ENCODE measurements around the gene NAB2. TPM values are rescaled to one million over a fixed set of nuclear protein-coding genes. Genes with fewer than 3 reads are reported as not detected.

Gene NAB2
- total and polyA plus RNA-seq, 10 of the 15 experiments (the other 5 are each of a cell fraction or from before 2014, with no cell fraction given), result 0.35 to 35.2 (median 15.3) TPM

DNA sequence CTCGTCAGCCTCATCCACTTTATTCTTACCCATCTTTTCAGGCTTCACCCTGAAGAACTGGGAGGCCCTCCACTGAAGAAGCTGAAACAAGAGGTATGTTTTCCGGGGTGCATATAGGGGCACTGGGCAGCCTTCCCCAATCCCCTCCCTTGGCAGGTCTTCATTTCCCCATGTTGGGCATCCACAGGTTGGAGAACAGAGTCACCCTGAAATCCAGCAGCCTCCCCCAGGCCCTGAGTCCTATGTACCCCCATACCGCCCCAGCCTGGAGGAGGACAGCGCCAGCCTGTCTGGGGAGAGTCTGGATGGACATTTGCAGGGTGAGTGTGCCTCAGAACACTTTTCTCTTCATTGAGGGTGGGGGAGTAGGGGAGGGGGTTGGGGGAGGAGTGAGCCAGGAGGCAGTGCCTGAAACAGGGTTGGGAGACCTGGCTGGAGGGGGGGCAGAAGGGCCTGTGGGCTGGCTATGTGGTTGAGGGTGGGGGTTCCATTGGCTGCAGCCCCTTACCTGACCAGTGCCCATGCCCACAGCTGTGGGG lies 4.0 kb downstream of the NAB2 start:
- BruUV-seq (replicated peaks), result no TSS peak
- peaks cover 17 to 21% of the 10 kb centered on the region in 2 experiments for H3K36me3 ChIP-seq (ENCODE audit: control insufficient read depth in 2 of 2, insufficient read depth in 2 of 2, low read length in 1 of 2)
- intact Hi-C loops (cut with micrococcal nuclease; ENCODE audit: unreplicated experiment), result loop anchor here (1.0 kb wide), 2 partner anchors 18 to 24 kb away; partner anchors contain the start of gene STAT6
- DNase-seq (ENCODE audit: low read depth, low spot score), result no peak
- RAD21 ChIA-PET (ENCODE audit: unreplicated experiment), result interaction anchor here (1.0 to 8.8 kb wide), 11 partner anchors 11 to 387 kb away, joined by 3 to 199 read pairs (median 5); partner anchors contain the start of genes ARHGAP9, NEMP1, SHMT2 and STAT6
- no peak for FAIRE-seq
- no peaks in the 10 kb centered on the region for H3K27me3 ChIP-seq (replicated peaks in 1 of 2; ENCODE audit: control insufficient read depth in 2 of 2, insufficient read depth in 2 of 2, low read length in 1 of 2)
- no peak overlapping the region for H2AFZ ChIP-seq (ENCODE audit: control insufficient read depth, low read depth, low read length)
- peak overlapping the region; percentile 75; the same call in 1 of the 2 replicates for H3K4me3 ChIP-seq
- peak overlapping the region; percentile 84 for H3K27ac ChIP-seq (ENCODE audit: control insufficient read depth, insufficient read depth)
- peaks cover 34% of the 10 kb centered on the region for H3K79me2 ChIP-seq (ENCODE audit: control insufficient read depth, insufficient read depth, low read length)
- TF ChIP-seq ZBTB33 (IDR thresholded peaks at IDR 0.05) (no peak), NR2F1 (conservative IDR thresholded peaks at IDR 0.05) (0 out of 2 replicates have a peak, but pooled peaks have one; percentile 19), HDAC6 (IDR thresholded peaks at IDR 0.05; ENCODE audit: unreplicated experiment) (no peak), CHD2 (IDR thresholded peaks at IDR 0.05; ENCODE audit: borderline replicate concordance, low read depth, low read length) (0 out of 2 replicates have a peak, but pooled peaks have one; percentile 12), STAT1 (conservative IDR thresholded peaks at IDR 0.05) (no peak)
- no peak for ATAC-seq
- in situ Hi-C loops (cut with MboI), result no loop called here
- POLR2A ChIA-PET, result interaction anchor here (0.8 to 7.6 kb wide), 5 partner anchors 14 to 403 kb away, joined by 3 to 74 read pairs (median 17); partner anchors contain the start of genes NEMP1 and STAT6
- H3K4me1 ChIP-seq (ENCODE audit: control insufficient read depth, insufficient read depth, low read length), result peaks cover 38% of the 10 kb centered on the region
- no peaks in the 10 kb centered on the region for H4K20me1 ChIP-seq (ENCODE audit: control insufficient read depth, insufficient read depth)
- peak overlapping the region; percentile 97 for H3K4me2 ChIP-seq (ENCODE audit: control insufficient read depth, insufficient read depth)
- SMC1A ChIA-PET (ENCODE audit: uncharacterized antibody, unreplicated experiment), result interaction anchor here (1.1 to 10.4 kb wide), 5 partner anchors 15 to 84 kb away, joined by 4 to 169 read pairs (median 41); partner anchors contain the start of genes NEMP1 and STAT6
- peak overlapping the region; percentile 27; the same call in 1 of the 2 replicates for H3K9ac ChIP-seq (ENCODE audit: control insufficient read depth, insufficient read depth, low read length)
- CTCF ChIA-PET, result interaction anchor here (0.6 to 9.0 kb wide), 19 partner anchors 10 to 89 kb away, joined by 3 to 205 read pairs (median 4); partner anchors contain the start of genes NEMP1 and STAT6
- 80% methylated on average over 4 of the region's 4 CpGs for WGBS (ENCODE audit: insufficient coverage, insufficient replicate concordance, low lambda C conversion rate, missing lambda C conversion rate)
- no peaks in the 10 kb centered on the region for H3K9me3 ChIP-seq (replicated peaks; ENCODE audit: control insufficient read depth, insufficient read depth, low read length)
